GM19328 (cell line): ENCODE data around the gene PRAMEF26.
"Not testable (repeated sequence)": the region's sequence is repeated elsewhere in the genome, so short reads cannot be mapped to it uniquely, and the experiment has no call there.

ENCODE experiments used
- ATAC-seq: cut with Tn5 transposase; IDR thresholded peaks from one replicate; pipeline ENCODE4 v1.9.1; 2021; ENCODE audit warnings: mild to moderate bottlenecking, moderate library complexity; ENCODE audit not compliant: unreplicated experiment

The PRAMEF26 gene

GRCh38 chr1:13155909-13156308 lies at the start of gene PRAMEF26:
Gene PRAMEF26, minus strand, starts transcription at chr1:13156009. Its CDS starts 2,914 bp downstream, at chr1:13153095.
- not testable (repeated sequence) for ATAC-seq

- not testable (repeated sequence) for ATAC-seq
These were observed 45.5 kb upstream of the PRAMEF26 start, which contains the start of gene PRAMEF13 for GRCh38 chr1:13201309-13201708. Gene PRAMEF13, minus strand, starts transcription at chr1:13201409. Its CDS starts 1,820 bp downstream, at chr1:13199589.

- ATAC-seq, result not testable (repeated sequence)
These were observed 15.7 kb upstream of the PRAMEF26 start, which contains the start of gene PRAMEF9 for GRCh38 chr1:13171548-13171947. Gene PRAMEF9, plus strand, starts transcription at chr1:13171848. Its CDS starts 3,433 bp downstream, at chr1:13175281.

GRCh38 chr1:13165531-13165930 lies 9.7 kb upstream of the PRAMEF26 start, which contains the start of gene HNRNPCL4:
Gene HNRNPCL4, minus strand, starts transcription at chr1:13165631. Its CDS starts 164 bp downstream, at chr1:13165467.
- not testable (repeated sequence) for ATAC-seq

DNA sequence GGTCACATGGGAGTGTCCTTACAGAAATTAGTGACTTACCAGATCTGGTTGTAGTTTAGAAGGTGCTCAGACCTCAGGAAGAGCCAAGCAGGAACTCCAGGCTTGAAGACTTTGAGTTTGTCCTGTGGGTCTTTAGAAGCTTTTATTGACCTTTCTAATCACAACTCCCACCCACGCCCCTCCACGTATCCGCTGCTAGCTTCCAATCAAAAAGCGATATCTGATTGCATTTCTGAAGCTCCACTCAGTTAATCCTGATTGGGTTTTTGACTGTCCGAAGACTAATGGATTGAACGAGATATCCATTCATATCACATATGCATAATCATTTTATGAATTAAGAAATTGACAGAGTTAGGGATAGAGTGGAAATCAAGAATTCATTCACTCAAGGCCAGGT lies 39.1 kb downstream of the PRAMEF26 start, which contains the start of gene HNRNPCL2:
HNRNPCL2 (minus strand) TSS at position 101 of the 400 bp plus-strand sequence. CDS start 454 bp downstream, outside the sequence.
- ATAC-seq, result not testable (repeated sequence)
